Heart left ventricle (tissue), 16 donors: ENCODE data around the gene SPTA1. TPM values are rescaled to one million over a fixed set of nuclear protein-coding genes. Genes with fewer than 3 reads are reported as not detected.

Source experiments
- ATAC-seq, 4 donors: fragments of 200-7000 bp; cut with Tn5 transposase; one replicate each; pipeline ENCODE4 v1.9.1; 2020 to 2022; ENCODE audit warnings: moderate library complexity in 4 of 4, mild to moderate bottlenecking in 3 of 4, moderate number of reproducible peaks in 1 of 4
- DNase-seq, 5 donors: peaks; one replicate each; pipeline ENCODE4 v3.0.0-alpha.2; 2020
- H3K27ac ChIP-seq, 12 donors: fragments of 200-600 bp; sonication (generic) in 4 of 12; one replicate each; pipeline versions ENCODE4 v1.5.0 to v1.8.0; 2016 to 2022; ENCODE audit warnings: mild to moderate bottlenecking in 2 of 12
- H3K27me3 ChIP-seq, 9 donors: fragments of 200-600 bp; sonication (generic) in 2 of 9; one replicate each; pipeline versions ENCODE4 v1.5.1 to v1.8.0; 2016 to 2022; ENCODE audit warnings: mild to moderate bottlenecking in 3 of 9
- H3K36me3 ChIP-seq, 9 donors: fragments of 200-600 bp; sonication (generic) in 2 of 9; one replicate each; pipeline versions ENCODE4 v1.5.0 to v1.8.0; 2018 to 2022; ENCODE audit warnings: mild to moderate bottlenecking in 2 of 9
- H3K4me1 ChIP-seq, 12 donors: fragments of 200-600 bp; sonication (generic) in 4 of 12; one replicate each; pipeline versions ENCODE4 v1.5.0 to v1.8.0; 2016 to 2022; ENCODE audit warnings: mild to moderate bottlenecking in 3 of 12
- H3K4me3 ChIP-seq, 12 donors: fragments of 200-600 bp; sonication (generic) in 4 of 12; one replicate each; pipeline versions ENCODE4 v1.5.0 to v1.8.0; 2017 to 2022; ENCODE audit warnings: mild to moderate bottlenecking in 9 of 12, moderate library complexity in 4 of 12
- H3K9me3 ChIP-seq, 12 donors: fragments of 200-600 bp; sonication (generic) in 4 of 12; one replicate each; pipeline versions ENCODE4 v1.5.0 to v1.8.0; 2016 to 2022; ENCODE audit warnings: mild to moderate bottlenecking in 1 of 12
- CTCF ChIP-seq, 12 donors: fragments of 200-600 bp; sonication (generic) in 4 of 12; IDR thresholded peaks; one replicate each; pipeline versions ENCODE4 v1.5.0 to v1.8.0; 2018 to 2022; ENCODE audit warnings: antibody characterized with exemption in 12 of 12, mild to moderate bottlenecking in 5 of 12
- POLR2A ChIP-seq, 2 donors: fragments of 450-650 bp; IDR thresholded peaks; one replicate each; pipeline ENCODE4 v1.6.1; 2017; ENCODE audit warnings: antibody characterized with exemption in 2 of 2, mild to moderate bottlenecking in 2 of 2, moderate library complexity in 2 of 2
- WGBS, 4 donors: extraction: QIAGEN DNeasy Blood & Tissue Kit in 2 of 4; methylation state at CpG; one replicate each; pipeline versions ENCODE4 v1.1.5 to v1.1.7; 2013 to 2018; 5-methylcytosine and 5-hydroxymethylcytosine counted together
- intact Hi-C, 10 donors: fragments of 100-400 bp; cut with DNase I; formaldehyde crosslinking; loops; one replicate each; pipeline versions ENCODE4 v1.11.1 to v1.14.2; 2022
- polyA plus RNA-seq, 2 donors: library from polyadenylated mRNA; stranded (reverse); fragments of 200-250 nt; gene quantifications; one replicate each; pipeline ENCODE4 v1.2.3, GENCODE V29; 2013
- total RNA-seq, 9 donors: library from RNA; depleted of rRNA in 2 of 9; stranded (reverse); fragments of >200 nt in 2 of 9; fragmentation: NEBNext Ultra II Directional in 3 of 9; extraction: Animal tissue kit (Norgen Biotek cat#: 25700) in 3 of 9; gene quantifications; one replicate each; pipeline versions ENCODE4 v1.1.0 to v1.2.4, GENCODE V29; 2016 to 2023
- donor health status: ischemic (EF 13 %, LVEDD 7.1; RV severe dilation, severe dysfunction).
- donor health status: healthy with polysubstance abuse.
- donor health status: DM: no; HTN: yes; CAD: no.
- donor health status: DM: no; HTN: no; CAD: no.
- donor health status: ischemic (EF 25% LVEDD 6.9; RV normal size, moderate dysfunction).
- donor health status: ischemic (EF 25% LVEDD 5.7; RV mildly dilated, moderate dysfunction).
- donor health status: healthy.
- donor health status: DM: yes; HTN: yes; CAD: no.
- donor health status: ischemic (EF 35%, LVEDD 5.7; RV mildly dilated, moderate dysfunction).
- donor health status: nonischemic (EF 11% LVEDD 7.7; RV severe dilation, severe dysfunction).
- donor health status: DM: yes; HTN: yes; CAD: no.
- donor health status: PGD.
- donor health status: ischemic (EF 29% LVEDD 5.4; RV normal size, mild dysfunction).
- donor health status: nonischemic (EF 23%, LVEDD 6.1; RV moderate dilation, normal function).

SPTA1 gene
- total and polyA plus RNA-seq, 11 donors = 0.06 to 0.99 (median 0.19) TPM; not detected in 5

DNA sequence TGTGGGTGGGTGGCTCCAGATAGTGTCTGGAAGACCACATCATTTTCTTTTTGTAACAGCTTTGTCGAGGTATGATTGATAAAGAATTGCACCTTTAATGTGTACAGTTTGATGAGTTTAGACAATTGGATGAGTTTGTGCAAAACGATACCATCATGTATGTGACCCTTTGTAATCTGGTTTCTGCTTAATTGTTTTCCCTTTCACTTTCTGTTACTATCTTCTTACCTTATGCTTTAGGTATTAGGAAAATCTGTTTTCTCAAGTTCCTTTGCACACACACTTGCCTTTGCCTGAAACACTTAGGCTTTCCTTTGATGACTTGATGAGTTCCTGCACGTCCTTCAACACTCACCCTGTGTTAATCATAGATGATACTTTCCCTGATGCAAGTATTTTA lies 74.6 kb downstream of the SPTA1 start:
- Histone ChIP-seq H3K27me3 (no peaks in the 10 kb centered on the region), H3K4me1 (no peaks in the 10 kb centered on the region), H3K9me3 (no peaks in the 10 kb centered on the region), H3K4me3 (no peak overlapping the region), H3K36me3 (no peaks in the 10 kb centered on the region), H3K27ac (no peak overlapping the region)
- ATAC-seq = no peak
- 58 to 70% (median 63%) methylated on average over 3 of the region's 3 CpGs for WGBS, 4 donors
- TF ChIP-seq CTCF (IDR thresholded peaks at IDR 0.05) = no peak
- TF ChIP-seq POLR2A (IDR thresholded peaks at IDR 0.05) = no peak
- DNase-seq = no peak
- intact Hi-C loops = no loop called here

- no peak overlapping the region for H3K4me3 ChIP-seq
- no peak for DNase-seq
- 86 to 94% (median 91%) methylated on average over 1 of the region's 1 CpG for WGBS, 4 donors
- no peaks in the 10 kb centered on the region for H3K4me1 ChIP-seq
- H3K27ac ChIP-seq = no peak overlapping the region
- TF ChIP-seq POLR2A (IDR thresholded peaks at IDR 0.05) = no peak
- no peak for TF ChIP-seq CTCF (IDR thresholded peaks at IDR 0.05)
- H3K9me3 ChIP-seq = no peaks in the 10 kb centered on the region
- ATAC-seq = no peak
- intact Hi-C loops = no loop called here
- H3K36me3 ChIP-seq = no peaks in the 10 kb centered on the region
- H3K27me3 ChIP-seq = no peaks in the 10 kb centered on the region
Observed at GRCh38 chr1:158607296-158607695, 79.2 kb downstream of the SPTA1 start.

DNA sequence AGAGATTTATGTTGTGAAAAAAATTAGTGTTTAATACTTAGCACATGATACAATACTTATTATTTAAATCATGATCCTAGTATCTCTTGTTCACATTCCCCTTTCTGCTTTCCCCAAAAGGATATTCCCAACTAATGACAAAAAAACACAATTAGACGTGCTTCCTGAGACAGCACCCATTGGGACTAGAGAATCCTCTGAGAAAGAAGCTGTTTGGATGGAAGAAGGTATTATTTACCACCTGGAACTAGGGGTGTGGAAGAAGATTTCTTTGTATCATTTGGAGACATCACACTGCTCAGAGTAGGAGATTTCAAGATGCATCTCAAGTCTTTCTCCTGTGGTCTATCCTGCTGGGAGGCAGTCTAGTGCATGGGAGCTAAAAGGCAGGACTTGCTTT lies 81.5 kb downstream of the SPTA1 start, which contains the start of gene OR10Z1:
Gene OR10Z1, plus strand, starts transcription at position 301 of the 400 bp plus-strand sequence. CDS start 1,171 bp downstream, outside the sequence.
- intact Hi-C loops = no loop called here
- no peak within 1 kb of the TSS for H3K4me3 ChIP-seq
- no peak within 1 kb of the TSS for H3K27ac ChIP-seq
- no peaks in the 10 kb centered on the region for H3K4me1 ChIP-seq
- ATAC-seq = no peak
- TF ChIP-seq POLR2A (IDR thresholded peaks at IDR 0.05) (no peak), CTCF (IDR thresholded peaks at IDR 0.05) (no peak)
- DNase-seq = no peak
- no peaks in the 10 kb centered on the region for H3K36me3 ChIP-seq
- 79 to 86% (median 82%) methylated on average over 1 of the region's 1 CpG for WGBS, 4 donors
- H3K9me3 ChIP-seq = peaks cover 0 to 3% (median 0%) of the 10 kb centered on the region in 12 donors
- H3K27me3 ChIP-seq = no peaks in the 10 kb centered on the region

- Histone ChIP-seq H3K36me3 (no peaks in the 10 kb centered on the region), H3K27ac (no peak overlapping the region), H3K9me3 (peaks cover 0 to 40% (median 13%) of the 10 kb centered on the region in 12 donors), H3K4me1 (no peaks in the 10 kb centered on the region), H3K27me3 (no peaks in the 10 kb centered on the region), H3K4me3 (no peak overlapping the region)
- TF ChIP-seq POLR2A (IDR thresholded peaks at IDR 0.05) (no peak), CTCF (IDR thresholded peaks at IDR 0.05) (no peak)
- DNase-seq (no peak), ATAC-seq (no peak)
- intact Hi-C loops = no loop called here
- WGBS, 4 donors = 50 to 96% (median 89%) methylated on average over 2 of the region's 2 CpGs
Observed at GRCh38 chr1:158600735-158601134, 85.8 kb downstream of the SPTA1 start.
